ENCODE data around the gene FMN1. TPM values are rescaled to one million over a fixed set of nuclear protein-coding genes. Genes with fewer than 3 reads are reported as not detected.
A peak's percentile ranks its signal among the peaks of the same experiment; 100 is the strongest.

The FMN1 gene
- total and polyA plus RNA-seq, 2 of the 13 experiments (the other 11 are each of a cell fraction or from before 2014, with no cell fraction given) = 0.20 to 0.60 TPM

DNA sequence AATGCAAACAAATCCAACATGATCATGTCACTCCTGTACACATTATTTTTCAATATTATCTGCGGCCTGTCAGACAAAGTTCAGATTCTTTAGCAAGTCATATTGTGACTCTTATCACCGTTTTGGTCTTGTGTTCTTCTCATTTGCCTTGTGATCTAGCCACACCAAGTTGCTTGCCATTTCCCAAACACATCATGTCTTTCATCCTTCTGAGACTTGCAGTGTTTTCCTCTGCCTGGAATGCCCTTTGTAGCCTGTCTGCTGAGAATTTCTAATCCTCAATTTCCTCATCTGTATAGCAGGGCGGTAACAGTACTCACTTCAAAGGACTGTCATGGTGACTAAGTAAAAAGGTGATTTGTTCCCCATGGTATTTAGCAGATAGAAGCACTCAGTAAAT lies 341.7 kb downstream of the FMN1 start (continued):
- TF ChIP-seq, protein P1, sequence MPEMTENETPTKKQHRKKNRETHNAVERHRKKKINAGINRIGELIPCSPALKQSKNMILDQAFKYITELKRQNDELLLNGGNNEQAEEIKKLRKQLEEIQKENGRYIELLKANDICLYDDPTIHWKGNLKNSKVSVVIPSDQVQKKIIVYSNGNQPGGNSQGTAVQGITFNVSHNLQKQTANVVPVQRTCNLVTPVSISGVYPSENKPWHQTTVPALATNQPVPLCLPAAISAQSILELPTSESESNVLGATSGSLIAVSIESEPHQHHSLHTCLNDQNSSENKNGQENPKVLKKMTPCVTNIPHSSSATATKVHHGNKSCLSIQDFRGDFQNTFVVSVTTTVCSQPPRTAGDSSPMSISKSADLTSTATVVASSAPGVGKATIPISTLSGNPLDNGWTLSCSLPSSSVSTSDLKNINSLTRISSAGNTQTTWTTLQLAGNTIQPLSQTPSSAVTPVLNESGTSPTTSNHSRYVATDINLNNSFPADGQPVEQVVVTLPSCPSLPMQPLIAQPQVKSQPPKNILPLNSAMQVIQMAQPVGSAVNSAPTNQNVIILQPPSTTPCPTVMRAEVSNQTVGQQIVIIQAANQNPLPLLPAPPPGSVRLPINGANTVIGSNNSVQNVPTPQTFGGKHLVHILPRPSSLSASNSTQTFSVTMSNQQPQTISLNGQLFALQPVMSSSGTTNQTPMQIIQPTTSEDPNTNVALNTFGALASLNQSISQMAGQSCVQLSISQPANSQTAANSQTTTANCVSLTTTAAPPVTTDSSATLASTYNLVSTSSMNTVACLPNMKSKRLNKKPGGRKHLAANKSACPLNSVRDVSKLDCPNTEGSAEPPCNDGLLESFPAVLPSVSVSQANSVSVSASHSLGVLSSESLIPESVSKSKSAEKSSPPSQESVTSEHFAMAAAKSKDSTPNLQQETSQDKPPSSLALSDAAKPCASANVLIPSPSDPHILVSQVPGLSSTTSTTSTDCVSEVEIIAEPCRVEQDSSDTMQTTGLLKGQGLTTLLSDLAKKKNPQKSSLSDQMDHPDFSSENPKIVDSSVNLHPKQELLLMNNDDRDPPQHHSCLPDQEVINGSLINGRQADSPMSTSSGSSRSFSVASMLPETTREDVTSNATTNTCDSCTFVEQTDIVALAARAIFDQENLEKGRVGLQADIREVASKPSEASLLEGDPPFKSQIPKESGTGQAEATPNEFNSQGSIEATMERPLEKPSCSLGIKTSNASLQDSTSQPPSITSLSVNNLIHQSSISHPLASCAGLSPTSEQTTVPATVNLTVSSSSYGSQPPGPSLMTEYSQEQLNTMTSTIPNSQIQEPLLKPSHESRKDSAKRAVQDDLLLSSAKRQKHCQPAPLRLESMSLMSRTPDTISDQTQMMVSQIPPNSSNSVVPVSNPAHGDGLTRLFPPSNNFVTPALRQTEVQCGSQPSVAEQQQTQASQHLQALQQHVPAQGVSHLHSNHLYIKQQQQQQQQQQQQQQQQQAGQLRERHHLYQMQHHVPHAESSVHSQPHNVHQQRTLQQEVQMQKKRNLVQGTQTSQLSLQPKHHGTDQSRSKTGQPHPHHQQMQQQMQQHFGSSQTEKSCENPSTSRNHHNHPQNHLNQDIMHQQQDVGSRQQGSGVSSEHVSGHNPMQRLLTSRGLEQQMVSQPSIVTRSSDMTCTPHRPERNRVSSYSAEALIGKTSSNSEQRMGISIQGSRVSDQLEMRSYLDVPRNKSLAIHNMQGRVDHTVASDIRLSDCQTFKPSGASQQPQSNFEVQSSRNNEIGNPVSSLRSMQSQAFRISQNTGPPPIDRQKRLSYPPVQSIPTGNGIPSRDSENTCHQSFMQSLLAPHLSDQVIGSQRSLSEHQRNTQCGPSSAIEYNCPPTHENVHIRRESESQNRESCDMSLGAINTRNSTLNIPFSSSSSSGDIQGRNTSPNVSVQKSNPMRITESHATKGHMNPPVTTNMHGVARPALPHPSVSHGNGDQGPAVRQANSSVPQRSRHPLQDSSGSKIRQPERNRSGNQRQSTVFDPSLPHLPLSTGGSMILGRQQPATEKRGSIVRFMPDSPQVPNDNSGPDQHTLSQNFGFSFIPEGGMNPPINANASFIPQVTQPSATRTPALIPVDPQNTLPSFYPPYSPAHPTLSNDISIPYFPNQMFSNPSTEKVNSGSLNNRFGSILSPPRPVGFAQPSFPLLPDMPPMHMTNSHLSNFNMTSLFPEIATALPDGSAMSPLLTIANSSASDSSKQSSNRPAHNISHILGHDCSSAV (CRISPR knock-in tag; IDR thresholded peaks at IDR 0.05; ENCODE audit: borderline replicate concordance) = no peak
- no peak for TF ChIP-seq NFATC3 (CRISPR knock-in tag; IDR thresholded peaks at IDR 0.05)
- no peak for TF ChIP-seq MEF2D (CRISPR knock-in tag; IDR thresholded peaks at IDR 0.05)
- TF ChIP-seq FOSL2 (CRISPR knock-in tag; IDR thresholded peaks at IDR 0.05) = peak; percentile 80
- TF ChIP-seq, protein P2, sequence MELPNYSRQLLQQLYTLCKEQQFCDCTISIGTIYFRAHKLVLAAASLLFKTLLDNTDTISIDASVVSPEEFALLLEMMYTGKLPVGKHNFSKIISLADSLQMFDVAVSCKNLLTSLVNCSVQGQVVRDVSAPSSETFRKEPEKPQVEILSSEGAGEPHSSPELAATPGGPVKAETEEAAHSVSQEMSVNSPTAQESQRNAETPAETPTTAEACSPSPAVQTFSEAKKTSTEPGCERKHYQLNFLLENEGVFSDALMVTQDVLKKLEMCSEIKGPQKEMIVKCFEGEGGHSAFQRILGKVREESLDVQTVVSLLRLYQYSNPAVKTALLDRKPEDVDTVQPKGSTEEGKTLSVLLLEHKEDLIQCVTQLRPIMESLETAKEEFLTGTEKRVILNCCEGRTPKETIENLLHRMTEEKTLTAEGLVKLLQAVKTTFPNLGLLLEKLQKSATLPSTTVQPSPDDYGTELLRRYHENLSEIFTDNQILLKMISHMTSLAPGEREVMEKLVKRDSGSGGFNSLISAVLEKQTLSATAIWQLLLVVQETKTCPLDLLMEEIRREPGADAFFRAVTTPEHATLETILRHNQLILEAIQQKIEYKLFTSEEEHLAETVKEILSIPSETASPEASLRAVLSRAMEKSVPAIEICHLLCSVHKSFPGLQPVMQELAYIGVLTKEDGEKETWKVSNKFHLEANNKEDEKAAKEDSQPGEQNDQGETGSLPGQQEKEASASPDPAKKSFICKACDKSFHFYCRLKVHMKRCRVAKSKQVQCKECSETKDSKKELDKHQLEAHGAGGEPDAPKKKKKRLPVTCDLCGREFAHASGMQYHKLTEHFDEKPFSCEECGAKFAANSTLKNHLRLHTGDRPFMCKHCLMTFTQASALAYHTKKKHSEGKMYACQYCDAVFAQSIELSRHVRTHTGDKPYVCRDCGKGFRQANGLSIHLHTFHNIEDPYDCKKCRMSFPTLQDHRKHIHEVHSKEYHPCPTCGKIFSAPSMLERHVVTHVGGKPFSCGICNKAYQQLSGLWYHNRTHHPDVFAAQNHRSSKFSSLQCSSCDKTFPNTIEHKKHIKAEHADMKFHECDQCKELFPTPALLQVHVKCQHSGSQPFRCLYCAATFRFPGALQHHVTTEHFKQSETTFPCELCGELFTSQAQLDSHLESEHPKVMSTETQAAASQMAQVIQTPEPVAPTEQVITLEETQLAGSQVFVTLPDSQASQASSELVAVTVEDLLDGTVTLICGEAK (IDR thresholded peaks at IDR 0.05) = no peak
- TF ChIP-seq, protein P2 (CRISPR knock-in tag; IDR thresholded peaks at IDR 0.05) = no peak
- TF ChIP-seq HOMEZ (CRISPR knock-in tag; IDR thresholded peaks at IDR 0.05; ENCODE audit: low read depth) = no peak
- TF ChIP-seq ELF1 (CRISPR knock-in tag; IDR thresholded peaks at IDR 0.05) = no peak
- no peak for TF ChIP-seq BRCA1 (CRISPR knock-in tag; IDR thresholded peaks at IDR 0.05)

All from HepG2 (cell line).